RPMI7951 (cell line): ENCODE measurements around the gene DNAJC1. TPM values are rescaled to one million over a fixed set of nuclear protein-coding genes. Genes with fewer than 3 reads are reported as not detected.
"Not testable (repeated sequence)": the region's sequence is repeated elsewhere in the genome, so short reads cannot be mapped to it uniquely, and the experiment has no call there.

Experiments used
- DNase-seq: peaks from one replicate; pipeline ENCODE4 v3.0.0-alpha.2; 2012; ENCODE audit warnings: low read depth
- total RNA-seq: library from RNA; depleted of rRNA; stranded (reverse); fragments of >200 nt; shearing (Covaris generic); gene quantifications from 2 replicates; pipeline ENCODE4 v1.2.3, GENCODE V29; 2014

Gene DNAJC1
- total RNA-seq, 1 experiment from 2014 or later, result 30.5 TPM

GRCh38 chr10:21907436-21907835 lies 96.1 kb downstream of the DNAJC1 start:
- no peak for DNase-seq

- no peak for DNase-seq
Observed at GRCh38 chr10:21904930-21905329, 98.6 kb downstream of the DNAJC1 start.

- DNase-seq, result no peak
Observed at GRCh38 chr10:21899736-21900135, 103.8 kb downstream of the DNAJC1 start.

DNA sequence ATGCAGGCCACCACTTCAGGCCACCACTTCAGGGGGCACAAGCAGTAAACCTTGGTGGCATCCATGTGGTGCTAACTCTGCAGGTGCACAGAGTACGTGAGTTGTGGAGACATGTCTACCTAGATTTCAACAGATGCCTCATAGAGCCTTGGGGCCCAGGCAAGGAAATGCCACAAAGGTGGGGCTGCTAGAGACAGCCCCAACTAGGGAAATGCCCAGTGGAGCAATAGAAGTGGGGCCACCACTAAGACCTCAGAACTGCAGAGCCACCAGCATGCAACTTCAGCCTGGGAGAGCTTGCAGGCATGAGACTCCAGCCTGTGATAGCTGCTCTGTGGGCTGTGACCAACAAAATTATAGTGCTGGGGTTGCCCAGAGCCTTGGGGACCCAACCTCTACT lies 107.6 kb downstream of the DNAJC1 start:
- no peak for DNase-seq

DNA sequence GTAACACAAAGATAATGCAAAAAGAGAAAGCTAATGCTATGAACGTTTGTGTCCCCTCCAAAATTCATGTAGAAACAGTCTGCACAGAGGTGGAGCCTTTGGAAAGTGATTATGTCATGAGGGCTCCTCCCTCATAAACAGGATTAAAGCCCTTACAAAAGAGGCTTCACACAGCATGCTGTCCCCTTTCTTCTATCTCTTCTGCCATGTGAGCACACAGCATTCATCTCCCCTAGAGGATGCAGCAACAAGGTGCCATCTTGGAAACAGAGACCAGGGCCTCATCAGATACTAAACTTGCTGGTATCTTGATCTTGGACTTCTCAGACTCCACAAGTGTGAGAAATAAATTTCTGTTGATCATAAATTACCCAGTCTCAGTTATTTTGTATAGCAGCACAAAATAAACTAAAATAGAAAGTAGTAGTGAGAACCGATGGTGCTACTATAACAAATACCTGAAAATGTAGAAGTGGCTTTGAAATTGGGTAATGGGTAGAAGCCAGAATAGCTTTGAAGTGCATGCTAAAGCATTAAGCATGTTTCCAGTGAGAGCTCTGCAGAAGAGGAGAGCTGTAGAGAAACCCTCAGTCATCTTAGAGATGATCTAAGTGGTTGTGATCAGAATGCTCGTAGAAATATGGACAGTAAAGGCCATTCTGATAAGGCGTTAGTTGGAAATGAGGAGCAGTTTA lies 108.7 kb downstream of the DNAJC1 start:
- DNase-seq, result no peak

DNA sequence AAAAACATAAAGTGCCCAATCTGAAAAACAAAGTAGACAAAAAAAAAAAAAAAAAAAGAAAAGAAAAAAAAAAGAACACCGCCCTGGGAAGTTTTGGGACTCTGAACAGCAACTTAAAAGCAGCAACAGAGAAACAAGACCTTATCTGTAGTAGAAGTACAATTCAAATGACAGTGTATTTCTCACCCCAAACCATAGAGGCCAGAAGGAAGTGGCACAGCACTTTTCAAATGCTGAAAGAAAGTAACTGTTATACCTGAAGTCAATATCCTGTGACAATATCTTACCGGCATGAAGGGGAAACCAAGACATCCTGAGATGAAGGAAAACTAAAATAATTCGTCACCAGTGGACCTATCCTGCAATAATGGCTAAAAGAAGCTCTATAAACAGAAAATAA lies 112.1 kb downstream of the DNAJC1 start:
- no peak for DNase-seq

DNA sequence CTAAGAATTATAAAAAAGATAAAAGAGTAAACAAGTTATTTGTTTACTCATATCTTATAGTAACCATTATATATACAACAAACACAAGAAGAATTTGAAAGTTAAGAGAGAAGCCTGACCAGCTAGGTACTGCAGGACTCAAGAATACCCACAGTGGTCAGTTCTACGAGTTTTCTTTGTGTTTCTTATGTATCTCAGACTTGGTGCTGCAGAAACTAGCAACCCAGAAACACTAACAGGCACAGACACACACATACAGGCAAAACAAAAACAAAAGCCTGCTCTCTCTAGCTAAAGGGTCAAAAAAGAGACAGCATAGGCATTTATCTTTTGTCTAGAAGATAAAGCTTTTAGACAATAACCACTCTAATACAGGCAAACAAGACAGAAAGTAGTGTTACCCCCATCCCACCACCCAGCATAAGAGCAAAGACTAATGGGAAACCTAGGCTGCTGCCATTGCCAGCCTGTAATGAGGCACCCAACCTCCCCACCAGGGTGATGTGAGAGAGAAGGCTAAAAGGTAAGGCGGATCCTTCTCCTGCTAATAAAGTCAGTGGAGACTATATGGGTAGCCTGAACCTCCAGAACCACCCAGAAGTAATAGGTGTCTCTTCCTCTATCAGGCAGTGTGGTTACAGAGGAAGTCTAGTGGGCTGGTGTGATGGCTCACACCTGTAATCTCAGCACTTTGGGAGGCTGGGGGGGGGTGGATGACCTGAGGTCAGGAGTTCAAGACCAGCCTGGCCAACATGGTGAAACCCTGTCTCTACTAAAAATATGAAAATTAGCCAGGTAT lies 113.9 kb downstream of the DNAJC1 start:
- no peak for DNase-seq

DNA sequence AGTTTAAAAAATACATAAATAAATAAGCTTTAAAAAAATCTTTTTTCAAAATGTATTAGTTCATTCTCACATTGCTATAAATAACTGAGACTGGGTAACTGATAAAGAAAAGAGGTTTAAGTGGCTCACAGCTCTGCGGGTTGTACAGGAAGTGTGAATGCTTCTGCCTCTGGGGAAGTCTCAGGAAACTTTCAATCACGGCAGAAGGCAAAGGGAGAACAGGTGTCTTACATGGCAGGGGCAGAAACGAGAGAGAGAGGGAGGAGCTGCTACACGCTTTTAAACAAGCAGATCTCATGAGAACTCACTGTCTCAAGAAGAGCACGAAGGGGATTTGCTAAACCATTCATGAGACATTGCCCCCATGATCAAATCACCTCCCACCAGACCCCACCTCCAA lies 114.6 kb downstream of the DNAJC1 start:
- no peak for DNase-seq

DNA sequence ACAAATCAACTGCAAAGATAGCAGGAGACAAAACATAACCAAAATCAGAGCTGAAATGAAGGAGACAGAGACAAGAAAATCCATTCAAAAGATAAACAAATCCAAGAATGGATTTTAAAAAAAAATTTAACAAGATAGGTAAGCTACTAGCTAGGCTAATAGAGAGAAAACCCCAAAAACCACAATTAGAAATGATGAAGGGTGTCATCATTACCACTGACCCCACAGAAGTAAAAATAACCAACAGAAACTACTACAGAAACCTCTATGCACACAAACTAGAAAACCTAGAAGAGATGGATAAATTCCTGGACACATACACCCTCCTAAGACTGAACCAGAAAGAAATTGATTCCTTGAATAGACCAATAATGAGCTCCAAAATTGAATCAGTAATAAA lies 117.6 kb downstream of the DNAJC1 start:
- DNase-seq, result no peak

GRCh38 chr10:21873198-21873597 lies 130.3 kb downstream of the DNAJC1 start:
- DNase-seq, result no peak

- DNase-seq, result not testable (repeated sequence)
Observed at GRCh38 chr10:21872771-21873170, 130.8 kb downstream of the DNAJC1 start.

- DNase-seq, result no peak
Observed at GRCh38 chr10:21870849-21871248, 132.7 kb downstream of the DNAJC1 start.

GRCh38 chr10:21869087-21869486 lies 134.4 kb downstream of the DNAJC1 start:
- not testable (repeated sequence) for DNase-seq

GRCh38 chr10:21860718-21861117 lies 142.8 kb downstream of the DNAJC1 start:
- peak; percentile 30 for DNase-seq

GRCh38 chr10:21858455-21858854 lies 145.1 kb downstream of the DNAJC1 start:
- DNase-seq, result no peak

DNA sequence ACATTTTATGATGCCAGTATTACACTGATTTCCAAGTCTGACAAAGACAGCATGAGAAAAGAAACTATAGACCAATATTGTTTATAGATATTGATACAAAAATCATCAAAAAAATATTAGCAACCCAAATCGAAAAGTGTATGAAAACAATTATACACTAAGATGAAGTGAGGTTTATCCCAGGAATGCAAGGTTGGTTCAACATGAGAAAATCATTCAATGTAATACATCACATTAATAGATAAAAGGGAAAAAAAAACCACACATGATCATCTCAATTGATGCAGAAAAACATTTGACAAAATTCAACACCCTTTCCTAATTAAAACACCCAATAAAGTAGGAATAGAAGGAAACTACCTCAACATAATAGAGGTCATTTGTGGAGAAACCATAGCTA lies 153.9 kb downstream of the DNAJC1 start:
- DNase-seq, result no peak

GRCh38 chr10:21843645-21844044 lies 159.9 kb downstream of the DNAJC1 start:
- DNase-seq, result no peak

DNA sequence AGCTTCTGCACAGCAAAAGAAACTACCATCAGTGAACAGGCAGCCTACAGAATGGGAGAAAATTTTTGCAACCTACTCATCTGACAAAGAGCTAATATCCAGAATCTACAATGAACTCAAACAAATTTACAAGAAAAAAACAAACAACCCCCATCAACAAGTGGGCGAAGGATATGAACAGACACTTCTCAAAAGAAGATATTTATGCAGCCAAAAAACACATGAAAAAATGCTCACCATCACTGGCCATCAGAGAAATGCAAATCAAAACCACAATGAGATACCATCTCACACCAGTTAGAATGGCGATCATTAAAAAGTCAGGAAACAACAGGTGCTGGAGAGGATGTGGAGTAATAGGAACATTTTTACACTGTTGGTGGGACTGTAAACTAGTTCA lies 162.3 kb downstream of the DNAJC1 start:
- not testable (repeated sequence) for DNase-seq

- not testable (repeated sequence) for DNase-seq
Observed at GRCh38 chr10:21837487-21837886, 166.0 kb downstream of the DNAJC1 start.

GRCh38 chr10:21834574-21834973 lies 169.0 kb downstream of the DNAJC1 start:
- DNase-seq, result not testable (repeated sequence)

GRCh38 chr10:21832821-21833130 lies 170.8 kb downstream of the DNAJC1 start:
- no peak for DNase-seq

DNA sequence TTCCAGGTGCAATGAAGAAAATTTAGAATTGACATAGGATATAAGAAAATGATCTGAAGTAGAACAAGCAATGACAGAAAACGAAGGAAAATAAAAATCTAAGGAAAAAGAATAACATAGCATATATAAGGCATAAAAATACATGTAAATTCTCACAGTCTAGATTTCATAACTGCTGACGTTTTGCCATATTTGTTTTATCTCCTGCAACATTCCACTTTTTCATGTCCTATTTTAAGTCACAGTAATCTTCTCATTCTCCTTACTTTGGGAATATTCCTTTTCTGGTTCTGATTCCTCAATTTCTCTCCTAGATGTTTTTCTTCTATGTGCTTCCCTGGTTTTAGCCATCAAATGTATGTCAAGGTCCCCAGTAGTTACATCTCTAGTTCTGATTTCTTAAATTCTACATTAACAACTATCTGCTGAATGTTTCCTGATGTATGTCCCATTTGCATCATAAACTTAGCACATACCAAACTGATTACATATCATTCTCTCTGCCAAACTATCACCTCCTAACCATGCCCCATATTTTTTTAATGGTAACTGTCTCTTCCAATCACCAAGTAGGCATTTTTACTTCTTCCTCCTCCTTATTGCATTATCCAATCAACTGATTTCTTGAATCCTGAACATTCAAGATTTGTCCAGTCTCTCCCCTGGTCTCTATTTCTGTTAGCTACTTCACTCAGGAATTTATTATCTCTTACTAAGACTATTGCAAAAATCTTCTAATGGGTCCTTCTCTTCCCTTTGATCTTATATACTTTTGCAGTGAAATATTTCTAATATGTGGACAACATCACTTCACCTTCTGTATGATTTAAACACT lies 171.3 kb downstream of the DNAJC1 start:
- DNase-seq, result no peak

DNA sequence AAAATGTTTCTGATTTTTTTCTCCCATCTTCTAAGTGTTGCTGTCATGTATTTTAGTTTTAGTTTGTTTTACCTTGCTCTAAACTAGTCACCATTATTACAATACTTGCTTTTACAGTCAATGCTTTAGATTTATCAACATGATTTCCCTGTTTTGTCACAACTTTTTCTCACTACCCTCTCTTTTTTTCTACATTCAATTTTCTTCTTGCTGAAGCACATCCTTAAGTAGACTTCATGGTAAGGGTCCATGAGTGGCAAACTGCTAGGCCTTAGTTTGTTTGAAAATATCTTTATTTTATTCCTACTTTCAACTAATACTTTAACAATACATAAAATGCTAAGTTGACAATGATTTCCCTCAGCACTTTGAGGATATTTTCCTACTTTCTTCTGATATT lies 173.5 kb downstream of the DNAJC1 start:
- no peak for DNase-seq
